ENCODE data around the gene SENP6. TPM values are rescaled to one million over a fixed set of nuclear protein-coding genes. Genes with fewer than 3 reads are reported as not detected.

The SENP6 gene
- total RNA-seq, 1 experiment from 2014 or later: 116 TPM

GRCh38 chr6:75752365-75752764, 150.7 kb downstream of the SENP6 start:
- Mint-ChIP-seq H3K36me3 (ENCODE audit: insufficient read depth in 1 of 3, low read depth in 3 of 3) (peaks cover 0 to 4% (median 0%) of the 10 kb centered on the region in 3 experiments; a peak in 2 of 7 replicates), H3K27me3 (ENCODE audit: low read depth) (peaks cover 2% of the 10 kb centered on the region), H3K4me3 (no peak overlapping the region), H3K27ac (no peak overlapping the region), H3K9me3 (no peaks in the 10 kb centered on the region), H3K4me1 (peaks cover 9 to 19% of the 10 kb centered on the region in 2 experiments)
- Histone ChIP-seq H2BK120ac (ENCODE audit: low read depth, low read length, poor library complexity, severe bottlenecking) (no peak overlapping the region), H2AK5ac (ENCODE audit: insufficient read length, low read length) (no peak overlapping the region), H3K9me3 (ENCODE audit: control insufficient read depth, low read depth, low read length) (no peaks in the 10 kb centered on the region), H3K14ac (ENCODE audit: insufficient read depth, low read length) (no peak overlapping the region), H3K23ac (ENCODE audit: insufficient read length, low read depth, low read length) (no peak overlapping the region), H3K4ac (ENCODE audit: low read depth, low read length) (no peak overlapping the region), H3K4me1 (ENCODE audit: insufficient read depth, low read length) (no peaks in the 10 kb centered on the region), H3K4me2 (ENCODE audit: insufficient read depth, insufficient read length, low read length) (no peak overlapping the region), H3K79me2 (ENCODE audit: insufficient read depth, low read length) (no peaks in the 10 kb centered on the region; the same call in 1 of the 2 replicates), H3K56ac (ENCODE audit: insufficient read length, low read depth, low read length) (no peak overlapping the region), H2AFZ (ENCODE audit: low read length) (no peak overlapping the region), H2BK15ac (ENCODE audit: low read depth, low read length) (no peak overlapping the region), H3K18ac (ENCODE audit: insufficient read length, low read depth, low read length) (no peak overlapping the region), H3K23me2 (ENCODE audit: insufficient read length, low read depth, low read length, poor library complexity, severe bottlenecking) (peaks cover 3% of the 10 kb centered on the region), H2BK12ac (ENCODE audit: insufficient read length, low read depth, low read length) (no peak overlapping the region), H2BK20ac (ENCODE audit: low read depth, low read length, poor library complexity, severe bottlenecking) (no peak overlapping the region), H2BK5ac (ENCODE audit: insufficient read length, low read length) (no peak overlapping the region), H3K79me1 (ENCODE audit: insufficient read depth, low read depth, low read length, poor library complexity, severe bottlenecking) (no peaks in the 10 kb centered on the region), H3K9ac (ENCODE audit: extremely low read depth, insufficient read length, low read length) (no peak overlapping the region), H4K91ac (ENCODE audit: insufficient read length, low read depth, low read length) (no peak overlapping the region), H4K20me1 (ENCODE audit: control insufficient read depth, insufficient read depth, insufficient read length) (no peaks in the 10 kb centered on the region), H3T11ph (ENCODE audit: low read length) (no peak overlapping the region), H4K8ac (replicated peaks; ENCODE audit: insufficient read length, low read depth, low read length) (no peak overlapping the region), H3K27ac (ENCODE audit: insufficient read length, low read depth, low read length) (no peak overlapping the region), H4K5ac (ENCODE audit: insufficient read length, low read depth, low read length) (no peak overlapping the region), H3K27me3 (ENCODE audit: insufficient read depth, low read length) (no peaks in the 10 kb centered on the region)
- no CpG with 5 or more reads among the region's 3 CpGs for WGBS (ENCODE audit: extremely low coverage, insufficient read length, low lambda C conversion rate)
- TF ChIP-seq CTCF (conservative IDR thresholded peaks at IDR 0.05): no peak
- no peak for DNase-seq

Data from H9 (cell line).